ENCODE results near the gene TBX15.
"Not testable (repeated sequence)": the region's sequence is repeated elsewhere in the genome, so short reads cannot be mapped to it uniquely, and the experiment has no call there.

The TBX15 gene

DNA sequence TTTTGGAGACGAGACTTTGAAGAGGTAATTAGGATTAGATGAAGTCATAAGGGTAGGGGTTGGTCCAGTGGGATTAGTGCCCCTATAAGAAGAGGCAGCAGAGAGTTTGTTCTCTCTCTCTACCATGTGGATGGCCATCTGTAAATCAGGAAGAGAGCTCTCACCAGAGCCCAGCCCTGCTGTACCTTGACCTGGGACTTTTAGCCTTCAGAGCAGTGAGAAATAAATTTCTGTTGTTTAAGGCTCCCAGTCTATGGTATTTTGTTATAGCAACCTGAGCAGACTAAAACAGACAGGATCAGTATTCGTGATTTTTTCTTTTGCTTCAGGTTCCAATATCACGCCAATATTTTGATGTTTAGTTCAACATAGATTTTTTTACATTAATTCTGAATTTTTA is 30.0 kb downstream of the TBX15 start:
- DNase-seq, result no peak
- H3K79me2 ChIP-seq (ENCODE audit: insufficient read depth, low read length), result no peaks in the 10 kb centered on the region
- no peaks in the 10 kb centered on the region for H3K9me3 ChIP-seq (ENCODE audit: insufficient read depth, low read length, severe bottlenecking)
- no peaks in the 10 kb centered on the region for H4K20me1 ChIP-seq (ENCODE audit: insufficient read depth, low read length)
- H3K4me3 ChIP-seq (ENCODE audit: low read depth in 1 of 2, low read length in 2 of 2), result no peak overlapping the region
- H3K27ac ChIP-seq (ENCODE audit: low read length), result no peak overlapping the region
- TF ChIP-seq CTCF (IDR thresholded peaks at IDR 0.05; ENCODE audit: borderline replicate concordance, extremely low read depth, low read length, poor library complexity, severe bottlenecking) (no peak), EZH2 (IDR thresholded peaks at IDR 0.05; ENCODE audit: borderline replicate concordance, low read depth, low read length, severe bottlenecking) (no peak)
- ATAC-seq (ENCODE audit: insufficient read depth, low read depth), result no peak
- H3K9ac ChIP-seq (ENCODE audit: low read depth, low read length), result no peak overlapping the region
- peaks cover 3% of the 10 kb centered on the region for H3K27me3 ChIP-seq (ENCODE audit: insufficient read depth, low read length, poor library complexity)
- no peaks in the 10 kb centered on the region for H3K36me3 ChIP-seq (ENCODE audit: insufficient read depth, low read length)
- no peak overlapping the region for H2AFZ ChIP-seq (ENCODE audit: low read depth, low read length)
- H3K4me2 ChIP-seq (ENCODE audit: insufficient read depth, low read length), result no peak overlapping the region
- H3K4me1 ChIP-seq (ENCODE audit: insufficient read depth, low read length), result no peaks in the 10 kb centered on the region

- not testable (repeated sequence) for H3K27me3 ChIP-seq (ENCODE audit: insufficient read depth, low read length, poor library complexity); H2AFZ ChIP-seq (ENCODE audit: low read depth, low read length); DNase-seq; H4K20me1 ChIP-seq (ENCODE audit: insufficient read depth, low read length); H3K9me3 ChIP-seq (ENCODE audit: insufficient read depth, low read length, severe bottlenecking); ATAC-seq (ENCODE audit: insufficient read depth, low read depth); H3K4me3 ChIP-seq (ENCODE audit: low read depth in 1 of 2, low read length in 2 of 2); H3K36me3 ChIP-seq (ENCODE audit: insufficient read depth, low read length); H3K9ac ChIP-seq (ENCODE audit: low read depth, low read length); H3K4me2 ChIP-seq (ENCODE audit: insufficient read depth, low read length); H3K27ac ChIP-seq (ENCODE audit: low read length); H3K4me1 ChIP-seq (ENCODE audit: insufficient read depth, low read length); H3K79me2 ChIP-seq (ENCODE audit: insufficient read depth, low read length)
These were observed 30.6 kb downstream of the TBX15 start for GRCh38 chr1:118957579-118957978.

DNA sequence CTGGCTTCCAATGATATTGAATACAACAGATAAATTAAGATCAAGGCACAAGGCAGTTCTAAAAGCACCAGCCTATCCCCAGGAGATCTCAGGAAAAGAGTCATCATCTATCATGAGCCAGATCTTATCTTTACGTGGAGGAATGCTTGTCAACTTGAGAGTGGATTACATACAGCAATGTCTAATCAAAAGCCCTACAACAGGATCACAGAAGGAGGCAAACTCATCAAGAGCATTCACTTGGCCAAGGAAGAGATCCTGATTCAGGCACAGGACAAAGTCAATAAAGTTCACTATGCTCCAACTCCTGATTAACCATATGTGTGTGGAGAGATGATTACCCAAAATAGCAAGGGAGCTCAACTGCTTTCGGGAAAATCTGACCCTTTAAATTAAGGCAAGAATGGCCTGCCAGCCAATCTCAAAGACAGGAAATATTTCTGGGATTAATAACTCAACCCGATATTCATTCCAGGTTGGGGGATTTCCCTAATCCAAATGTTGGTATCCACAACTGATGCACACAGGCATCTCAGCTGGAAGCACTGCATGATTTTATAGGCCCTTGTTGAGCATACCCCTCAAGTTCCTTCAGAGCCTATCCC is 33.7 kb downstream of the TBX15 start:
- H3K9me3 ChIP-seq (ENCODE audit: insufficient read depth, low read length, severe bottlenecking), result no peaks in the 10 kb centered on the region
- no peak overlapping the region for H3K4me2 ChIP-seq (ENCODE audit: insufficient read depth, low read length)
- TF ChIP-seq CTCF (IDR thresholded peaks at IDR 0.05; ENCODE audit: borderline replicate concordance, extremely low read depth, low read length, poor library complexity, severe bottlenecking), result no peak
- TF ChIP-seq EZH2 (IDR thresholded peaks at IDR 0.05; ENCODE audit: borderline replicate concordance, low read depth, low read length, severe bottlenecking), result no peak
- H3K4me1 ChIP-seq (ENCODE audit: insufficient read depth, low read length), result no peaks in the 10 kb centered on the region
- ATAC-seq (ENCODE audit: insufficient read depth, low read depth) (no peak), DNase-seq (no peak)
- peaks cover 2% of the 10 kb centered on the region for H3K27me3 ChIP-seq (ENCODE audit: insufficient read depth, low read length, poor library complexity)
- no peaks in the 10 kb centered on the region for H3K79me2 ChIP-seq (ENCODE audit: insufficient read depth, low read length)
- no peak overlapping the region for H3K27ac ChIP-seq (ENCODE audit: low read length)
- H4K20me1 ChIP-seq (ENCODE audit: insufficient read depth, low read length), result no peaks in the 10 kb centered on the region
- no peak overlapping the region for H3K4me3 ChIP-seq (ENCODE audit: low read depth in 1 of 2, low read length in 2 of 2)
- H2AFZ ChIP-seq (ENCODE audit: low read depth, low read length), result no peak overlapping the region
- no peak overlapping the region for H3K9ac ChIP-seq (ENCODE audit: low read depth, low read length)
- no peaks in the 10 kb centered on the region for H3K36me3 ChIP-seq (ENCODE audit: insufficient read depth, low read length)

DNA sequence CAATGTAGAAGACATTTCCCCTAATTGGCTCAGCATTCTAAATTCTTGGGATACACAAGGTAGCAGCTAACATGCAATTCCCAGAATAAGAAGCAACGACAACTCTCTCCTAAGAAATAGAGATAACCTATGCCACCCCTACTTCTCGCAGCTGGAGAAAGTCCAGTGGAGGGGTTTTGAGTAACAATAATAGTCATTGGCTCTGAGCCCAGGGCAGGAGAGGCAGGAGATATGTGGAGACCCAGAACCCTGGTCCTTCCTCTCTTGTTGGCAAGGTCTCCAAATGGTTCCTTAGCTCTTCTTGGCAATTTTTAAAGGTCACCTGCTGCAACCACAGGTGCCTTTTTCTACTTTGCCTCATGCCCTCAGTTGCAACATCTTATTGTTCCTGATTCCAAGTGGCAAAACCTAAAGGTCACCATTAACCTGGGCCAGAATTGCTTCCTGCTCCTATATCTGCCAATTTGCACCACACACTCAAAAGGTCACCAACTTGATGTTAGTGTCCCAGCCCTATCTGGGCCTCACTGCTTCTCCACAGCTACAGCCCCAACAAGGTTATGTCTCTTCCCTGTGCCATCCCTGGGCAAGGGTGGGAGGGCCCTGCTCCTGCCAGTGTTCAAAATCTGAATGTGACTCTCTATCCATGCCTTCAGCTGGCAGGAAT is 36.7 kb downstream of the TBX15 start:
- no peak overlapping the region for H3K9ac ChIP-seq (ENCODE audit: low read depth, low read length)
- H3K4me3 ChIP-seq (ENCODE audit: low read depth in 1 of 2, low read length in 2 of 2), result no peak overlapping the region
- H3K9me3 ChIP-seq (ENCODE audit: insufficient read depth, low read length, severe bottlenecking), result no peaks in the 10 kb centered on the region
- H4K20me1 ChIP-seq (ENCODE audit: insufficient read depth, low read length), result no peaks in the 10 kb centered on the region
- TF ChIP-seq CTCF (IDR thresholded peaks at IDR 0.05; ENCODE audit: borderline replicate concordance, extremely low read depth, low read length, poor library complexity, severe bottlenecking), result no peak
- no peak for TF ChIP-seq EZH2 (IDR thresholded peaks at IDR 0.05; ENCODE audit: borderline replicate concordance, low read depth, low read length, severe bottlenecking)
- H3K4me2 ChIP-seq (ENCODE audit: insufficient read depth, low read length), result no peak overlapping the region
- no peaks in the 10 kb centered on the region for H3K79me2 ChIP-seq (ENCODE audit: insufficient read depth, low read length)
- no peak for DNase-seq
- H3K27ac ChIP-seq (ENCODE audit: low read length), result no peak overlapping the region
- ATAC-seq (ENCODE audit: insufficient read depth, low read depth), result no peak
- no peaks in the 10 kb centered on the region for H3K27me3 ChIP-seq (ENCODE audit: insufficient read depth, low read length, poor library complexity)
- no peaks in the 10 kb centered on the region for H3K4me1 ChIP-seq (ENCODE audit: insufficient read depth, low read length)
- H3K36me3 ChIP-seq (ENCODE audit: insufficient read depth, low read length), result no peaks in the 10 kb centered on the region
- H2AFZ ChIP-seq (ENCODE audit: low read depth, low read length), result no peak overlapping the region

All from DND-41 (cell line).